ENCODE results near the gene C4orf33.

Gene C4orf33

GRCh38 chr4:129093191-129093920 is 2.6 kb upstream of the C4orf33 start, which contains the start of gene SCLT1:
Gene SCLT1 (minus strand): TSS chr4:129093539. CDS start chr4:129093103, 436 bp downstream.
- H3K79me1 ChIP-seq (ENCODE audit: low read length): peaks cover 2% of the 10 kb centered on the region
- H3K9ac ChIP-seq (ENCODE audit: low read length): peak within 1 kb of the TSS; percentile 91
- peak within 1 kb of the TSS; percentile 65 for H2BK5ac ChIP-seq (ENCODE audit: low read length)
- H3K4me3 ChIP-seq (ENCODE audit: low read length): peak within 1 kb of the TSS; percentile 80
- H3K27me3 ChIP-seq (ENCODE audit: insufficient read depth, low read length, poor library complexity): no peaks in the 10 kb centered on the region
- H3K4me2 ChIP-seq (ENCODE audit: low read length): peak within 1 kb of the TSS; percentile 55
- no peak within 1 kb of the TSS for H2AK5ac ChIP-seq (ENCODE audit: low read length)
- no peak within 1 kb of the TSS for H3K23ac ChIP-seq (ENCODE audit: low read length)
- H3K4me1 ChIP-seq (ENCODE audit: control insufficient read depth, low read depth, low read length): peaks cover 2% of the 10 kb centered on the region
- H3K18ac ChIP-seq (ENCODE audit: low read length): peak within 1 kb of the TSS; percentile 92
- peak within 1 kb of the TSS; percentile 65 for H3K27ac ChIP-seq (ENCODE audit: low read depth, low read length)
- WGBS (ENCODE audit: extremely low coverage, insufficient coverage, low lambda C conversion rate): no CpG with 5 or more reads among the region's 57 CpGs
- H3K4ac ChIP-seq (ENCODE audit: low read depth, low read length): peak within 1 kb of the TSS; percentile 78
- no peak within 1 kb of the TSS for H4K5ac ChIP-seq (ENCODE audit: low read length)
- no peak within 1 kb of the TSS for H2BK120ac ChIP-seq (ENCODE audit: low read depth, low read length)
- H3K56ac ChIP-seq (ENCODE audit: low read length): peak within 1 kb of the TSS; percentile 94
- no peaks in the 10 kb centered on the region for H3K36me3 ChIP-seq (ENCODE audit: control insufficient read depth, insufficient read depth, low read length)
- H3K79me2 ChIP-seq (ENCODE audit: control insufficient read depth, insufficient read depth, low read length): peaks cover 5% of the 10 kb centered on the region
- H4K8ac ChIP-seq (ENCODE audit: low read depth, low read length): no peak within 1 kb of the TSS
- DNase-seq: peak; percentile 99
- no peak within 1 kb of the TSS for H2BK15ac ChIP-seq (replicated peaks; ENCODE audit: low read depth)

- Histone ChIP-seq H3K56ac (ENCODE audit: low read length) (no peak overlapping the region), H3K27me3 (ENCODE audit: insufficient read depth, low read length, poor library complexity) (no peaks in the 10 kb centered on the region), H4K5ac (ENCODE audit: low read length) (no peak overlapping the region), H3K36me3 (ENCODE audit: control insufficient read depth, insufficient read depth, low read length) (no peaks in the 10 kb centered on the region), H3K79me1 (ENCODE audit: low read length) (peaks cover 2% of the 10 kb centered on the region), H3K27ac (ENCODE audit: low read depth, low read length) (no peak overlapping the region), H3K4me3 (ENCODE audit: low read length) (no peak overlapping the region), H2BK5ac (ENCODE audit: low read length) (no peak overlapping the region), H3K4me1 (ENCODE audit: control insufficient read depth, low read depth, low read length) (peaks cover 2% of the 10 kb centered on the region), H2AK5ac (ENCODE audit: low read length) (no peak overlapping the region), H3K4me2 (ENCODE audit: low read length) (no peak overlapping the region), H3K9ac (ENCODE audit: low read length) (no peak overlapping the region), H3K18ac (ENCODE audit: low read length) (no peak overlapping the region), H2BK15ac (replicated peaks; ENCODE audit: low read depth) (no peak overlapping the region), H2BK120ac (ENCODE audit: low read depth, low read length) (no peak overlapping the region), H3K23ac (ENCODE audit: low read length) (no peak overlapping the region), H3K79me2 (ENCODE audit: control insufficient read depth, insufficient read depth, low read length) (peaks cover 5% of the 10 kb centered on the region), H4K8ac (ENCODE audit: low read depth, low read length) (no peak overlapping the region), H3K4ac (ENCODE audit: low read depth, low read length) (no peak overlapping the region)
- no CpG with 5 or more reads among the region's 3 CpGs for WGBS (ENCODE audit: extremely low coverage, insufficient coverage, low lambda C conversion rate)
- DNase-seq: no peak
These were observed 1.6 kb upstream of the C4orf33 start for GRCh38 chr4:129094347-129094746.

- Histone ChIP-seq H2BK15ac (replicated peaks; ENCODE audit: low read depth) (no peak overlapping the region), H3K4me3 (ENCODE audit: low read length) (no peak overlapping the region), H4K8ac (ENCODE audit: low read depth, low read length) (no peak overlapping the region), H2AK5ac (ENCODE audit: low read length) (no peak overlapping the region), H3K4me2 (ENCODE audit: low read length) (no peak overlapping the region), H2BK5ac (ENCODE audit: low read length) (no peak overlapping the region), H3K56ac (ENCODE audit: low read length) (no peak overlapping the region), H3K79me2 (ENCODE audit: control insufficient read depth, insufficient read depth, low read length) (no peaks in the 10 kb centered on the region), H3K9ac (ENCODE audit: low read length) (no peak overlapping the region), H3K23ac (ENCODE audit: low read length) (no peak overlapping the region), H4K5ac (ENCODE audit: low read length) (no peak overlapping the region), H3K18ac (ENCODE audit: low read length) (no peak overlapping the region), H2BK120ac (ENCODE audit: low read depth, low read length) (no peak overlapping the region), H3K27ac (ENCODE audit: low read depth, low read length) (no peak overlapping the region), H3K4ac (ENCODE audit: low read depth, low read length) (no peak overlapping the region), H3K4me1 (ENCODE audit: control insufficient read depth, low read depth, low read length) (no peaks in the 10 kb centered on the region), H3K27me3 (ENCODE audit: insufficient read depth, low read length, poor library complexity) (no peaks in the 10 kb centered on the region), H3K36me3 (ENCODE audit: control insufficient read depth, insufficient read depth, low read length) (no peaks in the 10 kb centered on the region), H3K79me1 (ENCODE audit: low read length) (no peaks in the 10 kb centered on the region)
- DNase-seq: no peak
These were observed 2.6 kb downstream of the C4orf33 start for GRCh38 chr4:129098531-129099001.

DNA sequence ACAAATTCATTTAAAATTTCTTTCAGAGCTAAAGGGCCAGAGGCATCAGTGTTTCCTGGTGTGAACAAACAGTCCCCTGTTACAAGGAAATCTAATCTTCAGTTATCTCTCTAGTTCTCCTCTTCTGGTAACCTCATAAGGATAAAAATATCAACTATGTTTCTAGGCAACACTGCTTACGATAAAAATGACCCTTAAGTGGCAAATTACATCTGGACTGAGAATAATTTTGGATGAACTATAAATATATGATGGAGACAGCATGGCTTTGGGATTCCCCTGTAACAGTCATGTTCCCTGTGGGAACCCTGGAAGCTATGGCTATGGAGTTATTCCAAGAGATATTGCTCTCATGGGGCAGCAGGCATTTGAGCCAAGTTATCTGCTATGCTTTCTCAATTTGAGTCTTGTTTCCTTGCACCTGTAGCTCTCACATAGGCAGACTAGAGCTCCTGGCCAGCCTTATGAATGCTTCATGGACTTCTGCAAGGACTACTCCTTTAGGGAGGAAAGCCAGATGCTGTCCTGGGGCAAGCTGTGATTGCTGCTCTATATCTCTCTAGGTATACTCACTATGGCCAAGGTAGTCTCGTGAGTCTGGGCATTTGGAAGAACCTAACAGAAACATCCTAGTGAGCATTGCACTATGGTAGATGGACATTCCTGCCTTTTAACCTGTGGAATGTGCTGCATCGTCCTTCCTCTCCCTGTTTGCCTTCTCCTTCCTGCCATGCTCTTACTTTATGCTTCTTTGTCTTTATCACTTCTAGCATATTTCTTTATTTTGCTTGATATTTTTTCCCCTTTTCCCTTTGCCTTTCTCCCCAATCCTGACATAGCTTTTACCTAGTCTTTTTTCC is 14.2 kb downstream of the C4orf33 start:
- Histone ChIP-seq H4K8ac (ENCODE audit: low read depth, low read length) (no peak overlapping the region), H3K36me3 (ENCODE audit: control insufficient read depth, insufficient read depth, low read length) (no peaks in the 10 kb centered on the region), H3K27ac (ENCODE audit: low read depth, low read length) (no peak overlapping the region), H3K4me2 (ENCODE audit: low read length) (no peak overlapping the region), H3K79me2 (ENCODE audit: control insufficient read depth, insufficient read depth, low read length) (no peaks in the 10 kb centered on the region), H2BK15ac (replicated peaks; ENCODE audit: low read depth) (no peak overlapping the region), H4K5ac (ENCODE audit: low read length) (no peak overlapping the region), H3K4ac (ENCODE audit: low read depth, low read length) (no peak overlapping the region), H3K23ac (ENCODE audit: low read length) (no peak overlapping the region), H2BK120ac (ENCODE audit: low read depth, low read length) (no peak overlapping the region), H3K4me3 (ENCODE audit: low read length) (no peak overlapping the region), H3K4me1 (ENCODE audit: control insufficient read depth, low read depth, low read length) (no peaks in the 10 kb centered on the region), H3K9ac (ENCODE audit: low read length) (no peak overlapping the region), H2BK5ac (ENCODE audit: low read length) (no peak overlapping the region), H3K56ac (ENCODE audit: low read length) (no peak overlapping the region), H3K79me1 (ENCODE audit: low read length) (no peaks in the 10 kb centered on the region), H2AK5ac (ENCODE audit: low read length) (no peak overlapping the region), H3K18ac (ENCODE audit: low read length) (no peak overlapping the region), H3K27me3 (ENCODE audit: insufficient read depth, low read length, poor library complexity) (no peaks in the 10 kb centered on the region)
- no CpG with 5 or more reads among the region's 3 CpGs for WGBS (ENCODE audit: extremely low coverage, insufficient coverage, low lambda C conversion rate)
- peak; percentile 19 for DNase-seq

- H3K36me3 ChIP-seq (ENCODE audit: control insufficient read depth, insufficient read depth, low read length): no peaks in the 10 kb centered on the region
- H3K79me1 ChIP-seq (ENCODE audit: low read length): no peaks in the 10 kb centered on the region
- H2AK5ac ChIP-seq (ENCODE audit: low read length): no peak overlapping the region
- H3K56ac ChIP-seq (ENCODE audit: low read length): no peak overlapping the region
- no peak overlapping the region for H4K5ac ChIP-seq (ENCODE audit: low read length)
- H3K79me2 ChIP-seq (ENCODE audit: control insufficient read depth, insufficient read depth, low read length): no peaks in the 10 kb centered on the region
- no peak overlapping the region for H2BK120ac ChIP-seq (ENCODE audit: low read depth, low read length)
- no peaks in the 10 kb centered on the region for H3K4me1 ChIP-seq (ENCODE audit: control insufficient read depth, low read depth, low read length)
- no peak overlapping the region for H2BK5ac ChIP-seq (ENCODE audit: low read length)
- H3K27me3 ChIP-seq (ENCODE audit: insufficient read depth, low read length, poor library complexity): no peaks in the 10 kb centered on the region
- no peak overlapping the region for H3K4ac ChIP-seq (ENCODE audit: low read depth, low read length)
- no peak overlapping the region for H3K4me2 ChIP-seq (ENCODE audit: low read length)
- DNase-seq: peak; percentile 2
- H4K8ac ChIP-seq (ENCODE audit: low read depth, low read length): no peak overlapping the region
- no peak overlapping the region for H3K9ac ChIP-seq (ENCODE audit: low read length)
- H3K23ac ChIP-seq (ENCODE audit: low read length): no peak overlapping the region
- WGBS (ENCODE audit: extremely low coverage, insufficient coverage, low lambda C conversion rate): no CpG with 5 or more reads among the region's 3 CpGs
- H2BK15ac ChIP-seq (replicated peaks; ENCODE audit: low read depth): no peak overlapping the region
- H3K27ac ChIP-seq (ENCODE audit: low read depth, low read length): no peak overlapping the region
- no peak overlapping the region for H3K4me3 ChIP-seq (ENCODE audit: low read length)
- H3K18ac ChIP-seq (ENCODE audit: low read length): no peak overlapping the region
These were observed 15.0 kb downstream of the C4orf33 start for GRCh38 chr4:129110931-129111330.

Measured in mesendoderm (in vitro differentiated cells).